EL (cell line): ENCODE results near the gene PPP1R13L.
"Not testable (repeated sequence)": the region's sequence is repeated elsewhere in the genome, so short reads cannot be mapped to it uniquely, and the experiment has no call there.

Experiments used
- DNase-seq: peaks from one replicate; pipeline ENCODE4 v3.0.0-alpha.2; 2016

PPP1R13L gene

GRCh38 chr19:45342911-45343310, 62.0 kb downstream of the PPP1R13L start:
- DNase-seq = no peak

DNA sequence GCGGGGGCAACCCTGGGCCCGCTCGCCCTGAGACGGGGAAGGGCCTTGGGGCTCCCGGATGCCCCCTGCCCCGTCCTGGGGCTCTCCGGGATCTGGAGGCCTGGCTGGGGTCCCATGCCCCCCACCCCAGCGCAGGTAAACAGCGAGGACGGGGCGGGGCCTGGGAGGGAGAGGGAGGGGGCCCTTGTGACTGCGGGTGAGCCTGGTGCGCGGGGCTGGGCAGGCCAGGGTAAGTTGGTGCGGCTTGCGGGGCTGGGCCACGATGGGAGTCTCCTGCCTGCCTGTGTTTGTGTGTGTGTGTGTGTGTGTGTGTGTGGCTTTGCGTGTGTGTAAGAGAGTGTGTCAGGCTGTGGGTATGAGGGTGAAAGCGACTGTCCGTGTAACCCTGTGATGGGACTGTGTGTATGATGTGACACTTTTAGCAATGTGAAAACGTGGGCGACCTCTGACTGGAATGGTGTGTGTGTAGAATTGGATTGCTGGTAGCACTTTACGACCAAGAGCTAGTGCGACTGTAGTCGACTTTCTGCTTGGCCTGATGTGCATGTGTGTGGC, 63.9 kb downstream of the PPP1R13L start:
- no peak for DNase-seq

GRCh38 chr19:45340232-45340898, 64.5 kb downstream of the PPP1R13L start, which contains the start of gene KLC3:
Gene KLC3 (plus strand): TSS chr19:45340750. CDS start chr19:45345542, 4,792 bp downstream.
- DNase-seq = no peak

GRCh38 chr19:45339629-45340028, 65.2 kb downstream of the PPP1R13L start:
- no peak for DNase-seq

DNA sequence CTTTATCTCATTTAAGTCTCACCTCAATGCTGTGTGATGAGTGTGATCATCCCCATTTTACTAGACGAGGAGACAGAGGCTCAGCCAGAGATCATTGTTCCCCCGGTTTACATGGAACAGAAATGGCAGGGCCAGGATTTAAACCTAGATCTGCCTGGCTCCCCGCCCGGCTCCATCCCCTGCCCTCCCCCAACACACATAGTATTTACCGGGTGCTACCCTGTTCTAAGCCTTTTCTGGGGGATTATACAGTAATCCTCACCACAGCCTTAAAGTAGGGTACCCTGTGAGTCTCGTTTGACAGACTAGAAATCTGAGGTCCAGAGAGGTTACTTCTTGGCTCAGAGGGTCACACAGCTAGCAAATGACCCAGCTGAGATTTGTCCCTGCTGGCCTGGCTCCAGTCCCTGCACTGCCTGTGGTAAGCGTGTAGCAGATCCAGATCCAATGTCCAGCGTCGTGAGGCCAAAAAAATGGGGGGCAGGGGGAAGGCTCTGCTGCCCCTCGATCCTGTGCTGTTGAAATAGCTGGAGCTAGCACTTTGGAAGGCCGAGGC, 68.1 kb downstream of the PPP1R13L start:
- no peak for DNase-seq

- DNase-seq = not testable (repeated sequence)
Observed at GRCh38 chr19:45334881-45335280, 70.0 kb downstream of the PPP1R13L start.

GRCh38 chr19:45333609-45334303, 71.1 kb downstream of the PPP1R13L start:
- no peak for DNase-seq

DNA sequence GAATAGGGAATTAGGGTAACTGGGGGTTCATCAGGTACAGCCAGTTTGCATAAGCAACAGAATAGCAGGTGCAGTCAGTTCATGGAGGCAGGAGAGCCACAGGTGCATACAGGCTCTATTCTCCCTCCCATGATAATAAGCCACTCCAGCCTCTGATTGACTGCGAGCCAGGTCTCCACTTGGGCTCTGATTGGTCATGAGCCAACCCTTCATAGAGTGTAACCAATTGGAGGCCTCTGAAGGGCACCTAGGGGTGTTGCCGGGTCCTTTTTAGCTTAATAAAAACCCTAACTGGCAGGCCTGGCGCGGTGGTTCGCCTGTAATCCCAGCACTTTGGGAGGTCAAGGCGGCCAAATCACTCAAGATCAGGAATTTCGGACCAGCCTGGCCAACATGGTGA, 73.5 kb downstream of the PPP1R13L start:
- DNase-seq = no peak
